ENCODE results near the gene SLITRK1.

Gene SLITRK1

DNA sequence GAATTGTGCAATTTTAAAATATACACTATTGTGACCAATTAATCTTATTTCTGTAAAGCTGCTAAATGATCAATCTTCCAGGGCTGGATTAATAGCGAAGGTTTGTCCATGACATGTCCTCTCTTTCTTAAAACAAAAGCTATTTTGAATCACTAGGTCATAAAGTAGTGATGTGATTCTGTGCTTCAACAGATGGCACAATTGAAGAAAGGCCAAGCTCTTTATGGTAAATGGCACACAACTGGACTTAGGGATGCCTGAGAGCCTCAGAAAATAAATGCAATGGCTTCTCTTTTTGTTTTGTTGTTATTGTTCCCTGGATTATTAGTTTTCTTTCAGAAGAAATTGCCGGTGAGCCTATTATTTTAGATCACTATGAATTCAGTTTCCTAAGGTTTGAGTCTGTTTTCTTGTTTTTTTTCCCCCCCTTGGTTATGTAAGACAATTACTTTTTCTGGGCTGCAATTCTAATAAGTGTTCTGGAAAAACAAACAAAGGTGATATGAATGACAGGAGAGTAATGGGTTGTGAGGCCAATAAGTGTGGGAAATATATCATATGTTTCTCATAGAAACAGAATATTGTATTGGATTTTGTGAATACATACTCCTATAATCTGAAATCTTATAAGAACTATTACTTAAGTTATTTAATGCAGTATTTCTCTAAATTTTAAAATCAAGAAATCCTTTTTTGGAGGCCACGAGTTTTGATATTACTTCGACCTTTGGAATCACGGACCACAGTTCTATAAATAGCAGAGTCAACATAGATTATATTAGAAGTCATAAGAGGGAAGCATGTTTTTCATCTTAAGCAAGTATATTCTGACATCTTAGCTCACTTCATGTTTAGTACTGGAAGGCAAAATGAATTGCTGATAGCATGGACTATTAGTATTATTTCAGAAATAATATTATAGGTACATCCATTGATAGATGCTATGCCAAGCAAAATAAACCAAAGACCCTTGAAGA is 16.8 kb downstream of the SLITRK1 start:
- no peak for DNase-seq (ENCODE audit: low read depth)

DNA sequence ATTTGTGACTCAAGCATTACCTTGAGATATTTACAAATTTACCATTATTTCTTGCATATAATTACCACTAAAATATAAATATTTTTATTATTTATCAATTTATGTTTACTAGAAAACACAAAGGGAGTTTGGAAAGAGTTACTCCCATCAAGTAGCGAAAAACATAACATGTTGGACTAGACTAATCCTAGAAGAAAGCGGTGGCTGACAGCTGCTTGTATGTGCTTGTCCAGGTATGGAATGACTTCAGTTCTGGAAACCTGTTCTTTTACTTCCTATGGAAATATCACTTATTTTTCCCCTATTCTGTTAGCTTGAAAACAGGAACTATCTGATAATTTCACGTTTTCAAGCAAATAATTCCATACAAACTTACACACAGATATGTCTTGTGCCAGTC is 28.5 kb downstream of the SLITRK1 start:
- no peak for DNase-seq (ENCODE audit: low read depth)

DNA sequence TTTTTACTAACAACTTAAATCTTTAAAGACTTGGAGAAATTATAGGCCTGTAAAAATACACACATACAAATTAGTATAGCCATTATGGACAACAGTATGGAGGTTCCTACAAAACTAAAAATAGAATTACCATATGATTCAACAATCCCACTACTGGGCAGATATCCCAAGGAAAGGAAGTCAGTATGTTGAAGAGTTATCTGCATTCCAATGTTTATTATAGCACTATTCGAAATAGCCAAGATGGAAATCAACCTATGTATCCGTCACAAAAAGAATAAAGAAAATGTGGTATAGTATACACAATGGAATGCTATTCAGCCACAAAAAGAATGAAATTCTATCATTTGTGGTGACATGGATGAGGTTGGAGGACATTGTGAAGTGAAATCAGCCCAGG is 37.2 kb downstream of the SLITRK1 start:
- no peak for DNase-seq (ENCODE audit: low read depth)

DNA sequence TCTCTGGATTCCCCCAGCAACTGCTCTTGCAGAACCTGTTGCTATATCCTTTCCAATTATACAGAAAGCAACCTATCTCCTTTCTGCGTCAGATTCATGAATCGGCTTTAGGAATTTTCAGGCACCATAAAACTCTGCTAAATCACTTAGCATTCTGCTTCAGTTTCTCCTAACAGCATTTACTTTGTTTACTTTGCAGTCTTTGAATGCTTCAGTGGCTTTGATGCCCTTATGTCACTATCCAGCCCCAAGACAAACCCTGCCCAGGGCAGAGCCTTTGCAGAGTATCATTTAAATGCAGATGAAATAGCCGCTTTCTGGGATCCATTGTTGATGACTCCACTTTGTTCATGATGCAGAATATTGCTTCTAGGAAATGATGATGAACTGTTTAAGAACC is 43.1 kb downstream of the SLITRK1 start:
- no peak for DNase-seq (ENCODE audit: low read depth)

DNA sequence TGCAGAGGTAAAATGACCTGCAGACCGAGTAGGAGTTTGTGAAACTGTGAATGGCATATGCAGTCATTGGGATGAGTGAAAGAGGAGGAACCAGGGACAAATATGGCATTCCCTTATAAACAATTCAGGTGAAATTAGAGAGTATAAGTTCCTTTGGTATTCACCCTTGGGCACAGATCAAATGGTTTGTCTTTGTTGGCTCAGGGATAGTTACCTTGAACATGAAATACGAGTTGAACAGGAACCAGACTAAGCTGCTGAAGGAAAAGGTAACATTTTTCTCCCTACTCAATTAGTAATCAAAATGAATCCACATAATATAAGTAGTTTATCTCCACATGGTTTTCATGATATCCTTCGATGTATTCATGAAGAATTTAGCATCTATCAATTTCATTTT is 50.5 kb downstream of the SLITRK1 start:
- no peak for DNase-seq (ENCODE audit: low read depth)

DNA sequence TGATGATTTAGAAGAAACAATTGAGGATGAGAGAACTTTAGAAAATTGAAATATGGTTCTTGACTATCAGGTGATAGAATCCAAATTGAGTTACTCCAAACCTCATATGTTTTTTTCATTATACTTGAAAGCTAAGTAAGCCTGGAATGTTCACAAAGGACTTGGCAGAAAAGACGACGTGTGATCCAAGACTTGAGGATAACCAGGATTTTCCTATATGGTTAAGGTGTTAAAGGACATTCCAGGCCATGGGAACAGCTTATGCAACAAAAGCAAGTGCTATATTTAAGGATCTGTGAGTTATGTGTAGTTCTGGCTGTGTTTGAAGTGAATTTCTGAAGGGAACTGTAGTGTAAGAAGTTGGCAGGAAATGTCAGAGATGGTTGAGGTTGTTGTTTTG is 52.5 kb downstream of the SLITRK1 start:
- no peak for DNase-seq (ENCODE audit: low read depth)

DNA sequence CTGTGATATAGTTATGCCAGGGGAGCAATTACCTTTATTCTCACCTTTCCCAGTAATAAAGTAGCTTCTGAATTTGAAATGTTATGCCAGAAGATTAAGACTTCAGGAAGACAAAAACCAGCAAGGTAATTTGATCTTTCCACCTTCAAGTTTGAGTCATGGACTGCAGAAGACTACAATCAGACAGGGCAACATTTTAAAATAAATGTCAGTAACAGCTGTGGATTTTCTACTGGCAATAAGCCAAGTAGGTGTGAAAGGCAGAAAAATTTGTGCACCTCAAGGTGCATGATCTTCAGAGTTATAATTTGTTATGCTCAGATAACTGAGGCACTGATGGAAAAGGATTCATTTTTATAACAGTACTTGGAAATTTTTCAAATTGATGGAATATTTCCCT is 54.9 kb downstream of the SLITRK1 start:
- no peak for DNase-seq (ENCODE audit: low read depth)

All from T follicular helper cell (primary cell).